ENCODE results near the gene TBC1D4. TPM values are rescaled to one million over a fixed set of nuclear protein-coding genes. Genes with fewer than 3 reads are reported as not detected.

Gene TBC1D4
- total RNA-seq, 4 donors from 2014 or later = 49.9 to 279 (median 211) TPM

GRCh38 chr13:75345193-75345592 is 136.8 kb downstream of the TBC1D4 start:
- intact Hi-C loops (cut with DNase I; ENCODE audit: low total_unique reads) = no loop called here
- ATAC-seq (peak in 1 of 2 donors; percentile 30), DNase-seq (no peak)
- Histone ChIP-seq H3K27me3 (no peaks in the 10 kb centered on the region), H3K9me3 (no peaks in the 10 kb centered on the region), H3K36me3 (peaks cover 0 to 41% of the 10 kb centered on the region in 2 donors), H3K4me1 (no peaks in the 10 kb centered on the region), H3K4me3 (no peak overlapping the region), H3K27ac (peak overlapping the region in 2 of 4 donors; percentile 11 to 16)
- in situ Hi-C loops (cut with MboI; ENCODE audit: low sequenced_read_pairs in 4 of 4) = no loop called here
- no peak for TF ChIP-seq CTCF (IDR thresholded peaks at IDR 0.05 in 4 of 5, conservative IDR thresholded peaks at IDR 0.05 in 1 of 5)
- no peak for TF ChIP-seq POLR2A (IDR thresholded peaks at IDR 0.05)

DNA sequence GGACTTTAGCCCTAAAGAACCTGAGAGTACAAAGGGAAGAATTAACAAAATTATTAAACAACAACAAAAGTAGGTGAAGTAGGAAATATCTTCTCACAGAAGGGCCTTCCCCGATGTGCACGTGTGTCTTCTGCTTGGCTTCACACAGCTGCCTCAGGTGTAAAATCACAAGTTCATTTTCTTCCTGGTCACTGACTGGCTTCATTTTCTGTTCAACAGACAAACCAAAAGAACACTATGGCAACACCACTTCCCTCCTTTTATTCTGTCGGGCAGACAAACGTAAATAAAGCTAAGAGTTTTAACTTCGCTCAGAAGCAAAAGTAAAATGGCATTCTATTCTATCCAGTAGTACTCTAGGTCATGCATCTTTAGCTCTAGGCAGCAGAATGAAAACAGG is 140.9 kb downstream of the TBC1D4 start:
- H3K36me3 ChIP-seq = peaks cover 0 to 39% of the 10 kb centered on the region in 2 donors
- H3K4me3 ChIP-seq = no peak overlapping the region
- in situ Hi-C loops (cut with MboI; ENCODE audit: low sequenced_read_pairs in 4 of 4) = no loop called here

DNA sequence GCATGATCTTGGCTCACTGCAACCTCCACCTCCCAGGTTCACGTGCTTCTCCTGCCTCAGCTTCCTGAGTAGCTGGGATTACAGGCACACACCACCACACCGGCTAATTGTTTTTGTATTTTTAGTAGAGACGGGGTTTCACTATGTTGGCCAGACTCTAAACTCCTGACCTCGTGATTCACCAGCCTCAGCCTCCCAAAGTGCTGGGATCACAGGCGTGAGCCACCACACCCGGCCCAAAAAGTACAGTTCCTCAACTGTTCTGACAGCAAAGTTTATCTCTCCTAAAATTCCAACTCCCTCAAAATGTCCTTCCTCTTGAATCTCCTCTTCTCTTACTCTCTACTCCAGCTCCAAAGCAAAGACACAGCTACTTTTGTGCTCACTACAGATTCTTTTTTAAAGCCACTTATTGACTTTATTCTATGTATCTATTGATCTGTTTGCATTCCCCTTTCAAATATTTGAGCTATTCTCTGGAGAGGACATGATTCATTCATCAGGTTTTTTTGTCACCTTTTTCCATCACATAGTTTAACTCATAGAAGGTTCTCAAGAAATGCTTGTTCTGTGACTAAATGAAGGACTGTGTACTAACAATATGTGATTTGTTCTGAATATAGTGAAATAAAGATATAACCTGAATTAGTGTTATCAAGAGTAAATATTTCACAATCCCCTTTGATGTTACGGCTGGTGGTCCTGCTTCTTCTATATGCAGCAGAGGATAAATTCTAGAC is 142.2 kb downstream of the TBC1D4 start:
- TF ChIP-seq POLR2A (IDR thresholded peaks at IDR 0.05) (no peak), CTCF (IDR thresholded peaks at IDR 0.05 in 4 of 5, conservative IDR thresholded peaks at IDR 0.05 in 1 of 5) (no peak)
- in situ Hi-C loops (cut with MboI; ENCODE audit: low sequenced_read_pairs in 4 of 4) (no loop called here), intact Hi-C loops (cut with DNase I; ENCODE audit: low total_unique reads) (no loop called here)
- H3K4me1 ChIP-seq = peaks cover 0 to 7% of the 10 kb centered on the region in 2 donors
- H3K27ac ChIP-seq = no peak overlapping the region
- peaks cover 0 to 47% of the 10 kb centered on the region in 2 donors for H3K36me3 ChIP-seq
- DNase-seq = no peak
- H3K9me3 ChIP-seq = no peaks in the 10 kb centered on the region
- no peaks in the 10 kb centered on the region for H3K27me3 ChIP-seq
- H3K4me3 ChIP-seq = no peak overlapping the region
- no peak for ATAC-seq

More for the DNA sequence above, 140.9 kb downstream of the TBC1D4 start:
- no peak for ATAC-seq
- H3K9me3 ChIP-seq = no peaks in the 10 kb centered on the region
- H3K4me1 ChIP-seq = no peaks in the 10 kb centered on the region
- no peak for DNase-seq
- H3K27ac ChIP-seq = no peak overlapping the region
- intact Hi-C loops (cut with DNase I; ENCODE audit: low total_unique reads) = no loop called here
- H3K27me3 ChIP-seq = no peaks in the 10 kb centered on the region
- TF ChIP-seq POLR2A (IDR thresholded peaks at IDR 0.05) (no peak), CTCF (IDR thresholded peaks at IDR 0.05 in 4 of 5, conservative IDR thresholded peaks at IDR 0.05 in 1 of 5) (no peak)

- intact Hi-C loops (cut with DNase I; ENCODE audit: low total_unique reads) (no loop called here), in situ Hi-C loops (cut with MboI; ENCODE audit: low sequenced_read_pairs in 4 of 4) (no loop called here)
- TF ChIP-seq CTCF (IDR thresholded peaks at IDR 0.05 in 4 of 5, conservative IDR thresholded peaks at IDR 0.05 in 1 of 5) (no peak), POLR2A (IDR thresholded peaks at IDR 0.05) (no peak)
- ATAC-seq = no peak
- no peak for DNase-seq
- Histone ChIP-seq H3K27ac (peak overlapping the region in 3 of 4 donors; percentile 28 to 54 (median 48)), H3K4me1 (peaks cover 18 to 43% of the 10 kb centered on the region in 2 donors), H3K4me3 (no peak overlapping the region), H3K36me3 (peaks cover 0 to 27% of the 10 kb centered on the region in 2 donors), H3K9me3 (no peaks in the 10 kb centered on the region), H3K27me3 (no peaks in the 10 kb centered on the region)
Measured at GRCh38 chr13:75334634-75335447, 147.1 kb downstream of the TBC1D4 start.
